Transverse colon (tissue), 4 donors: ENCODE measurements around the gene YIPF1. TPM values are rescaled to one million over a fixed set of nuclear protein-coding genes. Genes with fewer than 3 reads are reported as not detected.
"Not testable (repeated sequence)": the region's sequence is repeated elsewhere in the genome, so short reads cannot be mapped to it uniquely, and the experiment has no call there.

Experiments
- DNase-seq: peaks from one replicate; pipeline ENCODE4 v3.0.0-alpha.2; 2019
- H3K27ac ChIP-seq, 4 donors: fragments of 200-600 bp; sonication (generic); 2 replicates each; pipeline ENCODE4 v1.5.1; 2016 to 2018; ENCODE audit warnings: inconsistent platforms in 4 of 4
- H3K27me3 ChIP-seq: fragments of 200-600 bp; sonication (generic); 2 replicates; pipeline ENCODE4 v1.5.1; 2017; ENCODE audit warnings: inconsistent platforms
- H3K36me3 ChIP-seq, 4 donors: fragments of 200-600 bp; sonication (generic); 2 replicates each; pipeline ENCODE4 v1.5.1; 2017 to 2019; ENCODE audit warnings: inconsistent platforms in 4 of 4
- H3K4me1 ChIP-seq, 4 donors: fragments of 200-600 bp; sonication (generic); 2 replicates each; pipeline ENCODE4 v1.5.1; 2017 to 2020; ENCODE audit warnings: inconsistent platforms in 4 of 4
- H3K4me3 ChIP-seq, 4 donors: fragments of 200-600 bp; sonication (generic); 1 replicate in 1 of 4; 2 replicates in 3 of 4; pipeline versions ENCODE4 v1.5.1 to v1.6.1; 2017 to 2019; ENCODE audit warnings: inconsistent platforms in 4 of 4
- H3K9me3 ChIP-seq, 2 donors: fragments of 200-600 bp; sonication (generic); 2 replicates each; pipeline ENCODE4 v1.5.1; 2017 to 2019; ENCODE audit warnings: inconsistent platforms in 2 of 2
- EP300 ChIP-seq: sonication (generic); formaldehyde crosslinking; IDR thresholded peaks from one replicate; pipeline ENCODE4 v1.6.1; 2017; ENCODE audit warnings: antibody characterized with exemption, low read depth
- POLR2A ChIP-seq: fragments of 450-650 bp; IDR thresholded peaks from one replicate; pipeline ENCODE4 v1.6.1; 2016; ENCODE audit warnings: antibody characterized with exemption, mild to moderate bottlenecking, moderate library complexity
- POLR2AphosphoS5 ChIP-seq, 3 donors: sonication (generic); formaldehyde crosslinking; IDR thresholded peaks; one replicate each; pipeline ENCODE4 v1.6.1; 2016; ENCODE audit warnings: antibody characterized with exemption in 3 of 3
- WGBS, 2 donors: methylation state at CpG; one replicate each; pipeline ENCODE4 v1.1.5; 2018; ENCODE audit warnings: low coverage in 1 of 2; 5-methylcytosine and 5-hydroxymethylcytosine counted together
- in situ Hi-C, 4 donors: fragments of 200-750 bp; cut with MboI; loops; one replicate each; pipeline versions ENCODE4 v1.15.0 to v1.15.1; 2017; ENCODE audit warnings: low sequenced_read_pairs in 3 of 4, low pct_ligation_motif_present in 1 of 4, low pct_unique_long_range_greater_than_20kb in 1 of 4
- intact Hi-C: fragments of 100-400 bp; cut with DNase I; formaldehyde crosslinking; loops from one replicate; pipeline ENCODE4 v1.15.1; 2023; ENCODE audit warnings: low total_unique reads
- total RNA-seq, 4 donors: library from RNA; depleted of rRNA; stranded (reverse); fragments of >200 nt; gene quantifications; one replicate each; pipeline ENCODE4 v1.1.0, GENCODE V29; 2016
- TF ChIP-seq, protein P1 (sequence below), 5 experiments: fragments of 200-600 bp in 3 of 5; fragments of 450-650 bp in 2 of 5; sonication (generic) in 3 of 5; IDR thresholded peaks; 1 replicate in 2 of 5; 2 replicates in 3 of 5; pipeline ENCODE4 v1.5.1; 2016 to 2017; ENCODE audit warnings: antibody characterized with exemption in 5 of 5, inconsistent platforms in 3 of 5, mild to moderate bottlenecking in 2 of 5, moderate library complexity in 1 of 5

Gene YIPF1
- total RNA-seq, 4 donors from 2014 or later: 10.1 to 24.6 (median 17.4) TPM

GRCh38 chr1:53819387-53819786 is 70.2 kb downstream of the YIPF1 start:
- intact Hi-C loops (no loop called here), in situ Hi-C loops (no loop called here)
- Histone ChIP-seq H3K27me3 (no peaks in the 10 kb centered on the region), H3K9me3 (no peaks in the 10 kb centered on the region), H3K4me1 (no peaks in the 10 kb centered on the region), H3K36me3 (peaks cover 0 to 11% (median 0%) of the 10 kb centered on the region in 4 donors), H3K27ac (no peak overlapping the region), H3K4me3 (no peak overlapping the region)
- DNase-seq: no peak
- TF ChIP-seq, protein P1, sequence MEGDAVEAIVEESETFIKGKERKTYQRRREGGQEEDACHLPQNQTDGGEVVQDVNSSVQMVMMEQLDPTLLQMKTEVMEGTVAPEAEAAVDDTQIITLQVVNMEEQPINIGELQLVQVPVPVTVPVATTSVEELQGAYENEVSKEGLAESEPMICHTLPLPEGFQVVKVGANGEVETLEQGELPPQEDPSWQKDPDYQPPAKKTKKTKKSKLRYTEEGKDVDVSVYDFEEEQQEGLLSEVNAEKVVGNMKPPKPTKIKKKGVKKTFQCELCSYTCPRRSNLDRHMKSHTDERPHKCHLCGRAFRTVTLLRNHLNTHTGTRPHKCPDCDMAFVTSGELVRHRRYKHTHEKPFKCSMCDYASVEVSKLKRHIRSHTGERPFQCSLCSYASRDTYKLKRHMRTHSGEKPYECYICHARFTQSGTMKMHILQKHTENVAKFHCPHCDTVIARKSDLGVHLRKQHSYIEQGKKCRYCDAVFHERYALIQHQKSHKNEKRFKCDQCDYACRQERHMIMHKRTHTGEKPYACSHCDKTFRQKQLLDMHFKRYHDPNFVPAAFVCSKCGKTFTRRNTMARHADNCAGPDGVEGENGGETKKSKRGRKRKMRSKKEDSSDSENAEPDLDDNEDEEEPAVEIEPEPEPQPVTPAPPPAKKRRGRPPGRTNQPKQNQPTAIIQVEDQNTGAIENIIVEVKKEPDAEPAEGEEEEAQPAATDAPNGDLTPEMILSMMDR (IDR thresholded peaks at IDR 0.05): no peak
- no peak for TF ChIP-seq POLR2AphosphoS5 (IDR thresholded peaks at IDR 0.05)
- no peak for TF ChIP-seq POLR2A

DNA sequence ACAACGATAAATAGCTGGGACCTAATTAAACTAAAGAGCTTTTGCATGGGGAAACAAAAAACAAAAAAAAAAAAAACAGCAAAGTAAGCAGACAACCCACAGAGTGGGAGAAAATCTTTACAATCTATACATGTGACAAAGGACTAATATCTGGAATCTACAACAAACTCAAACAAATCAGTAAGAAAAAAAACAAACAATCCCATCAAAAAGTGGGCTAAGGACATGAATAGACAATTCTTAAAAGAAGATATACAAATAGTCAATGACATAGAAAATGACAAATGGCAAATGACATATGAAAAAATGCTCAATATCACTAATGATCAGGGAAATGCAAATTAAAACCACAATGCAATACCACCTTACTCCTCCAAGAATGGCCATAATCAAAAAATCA is 73.0 kb downstream of the YIPF1 start:
- H3K4me3 ChIP-seq, H3K4me1 ChIP-seq, in situ Hi-C loops, H3K27ac ChIP-seq, H3K27me3 ChIP-seq, intact Hi-C loops, H3K9me3 ChIP-seq, DNase-seq: not testable (repeated sequence)
- peaks cover 0 to 14% (median 0%) of the 10 kb centered on the region in 4 donors for H3K36me3 ChIP-seq
- 100% methylated on average over 1 of the region's 1 CpG for WGBS, 2 donors

GRCh38 chr1:53815484-53815883 is 74.1 kb downstream of the YIPF1 start:
- in situ Hi-C loops, H3K4me3 ChIP-seq, H3K27ac ChIP-seq, H3K4me1 ChIP-seq, DNase-seq, H3K9me3 ChIP-seq, intact Hi-C loops, H3K27me3 ChIP-seq: not testable (repeated sequence)
- WGBS, 2 donors: 20 to 74% methylated on average over 1 of the region's 1 CpG
- H3K36me3 ChIP-seq: peaks cover 0 to 14% (median 0%) of the 10 kb centered on the region in 4 donors

DNA sequence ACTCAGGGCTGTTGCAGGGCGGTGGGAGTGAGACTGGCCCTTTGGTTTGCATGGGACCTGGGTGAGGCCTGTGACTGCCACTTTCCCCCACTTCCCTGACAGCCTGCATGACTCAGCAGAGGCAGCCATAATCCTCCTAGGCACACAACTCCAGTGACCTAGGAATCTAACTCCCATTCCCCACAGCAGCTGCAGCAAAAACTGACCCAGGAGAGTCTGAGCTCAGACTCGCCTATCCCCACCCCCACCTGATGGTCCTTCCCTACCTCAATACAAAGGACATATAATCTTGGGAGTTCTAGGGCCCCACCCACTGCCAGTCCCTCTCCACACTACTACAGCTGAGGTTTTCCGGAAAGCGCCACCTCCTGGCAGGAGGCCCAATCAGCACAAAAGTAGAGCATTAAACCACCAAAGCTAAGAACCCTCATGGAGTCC is 78.2 kb downstream of the YIPF1 start:
- DNase-seq: no peak
- Histone ChIP-seq H3K9me3 (no peaks in the 10 kb centered on the region), H3K4me1 (no peaks in the 10 kb centered on the region), H3K27me3 (no peaks in the 10 kb centered on the region), H3K4me3 (no peak overlapping the region), H3K27ac (no peak overlapping the region), H3K36me3 (peaks cover 0 to 4% (median 2%) of the 10 kb centered on the region in 4 donors)
- 97% methylated on average over 4 of the region's 4 CpGs; no CpG with 5 or more reads in 1 of the 2 donors for WGBS, 2 donors
- intact Hi-C loops: no loop called here
- TF ChIP-seq POLR2A (no peak), EP300 (no peak), POLR2AphosphoS5 (IDR thresholded peaks at IDR 0.05) (no peak)
- TF ChIP-seq, protein P1 (IDR thresholded peaks at IDR 0.05): no peak
- in situ Hi-C loops: no loop called here

DNA sequence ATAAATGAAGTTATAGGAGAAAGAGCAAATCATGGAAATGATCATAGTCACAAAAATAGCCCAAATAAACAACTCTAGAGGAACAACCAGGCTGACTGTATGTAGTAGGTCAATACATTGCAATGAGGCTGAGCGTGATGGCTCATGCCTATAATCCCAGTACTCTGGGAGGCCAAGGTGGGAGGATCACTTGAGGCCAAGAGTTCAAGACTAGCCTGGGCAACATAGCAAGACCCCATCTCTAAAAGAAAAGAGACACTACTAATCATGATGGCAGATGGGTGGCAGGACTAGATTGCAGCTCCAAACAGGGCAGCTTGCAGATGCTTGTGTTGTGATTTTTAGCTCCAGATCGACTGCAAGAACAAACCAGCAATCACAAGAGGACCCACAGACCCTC is 79.1 kb downstream of the YIPF1 start:
- Histone ChIP-seq H3K4me3 (no peak overlapping the region), H3K27me3 (no peaks in the 10 kb centered on the region), H3K36me3 (peaks cover 0 to 9% (median 2%) of the 10 kb centered on the region in 4 donors), H3K27ac (no peak overlapping the region), H3K9me3 (no peaks in the 10 kb centered on the region), H3K4me1 (no peaks in the 10 kb centered on the region)
- intact Hi-C loops: no loop called here
- no peak for TF ChIP-seq EP300
- TF ChIP-seq POLR2AphosphoS5 (IDR thresholded peaks at IDR 0.05): no peak
- TF ChIP-seq POLR2A: no peak
- TF ChIP-seq, protein P1 (IDR thresholded peaks at IDR 0.05): no peak
- WGBS, 2 donors: 98 to 100% methylated on average over 1 to 2 of the region's 2 CpGs
- in situ Hi-C loops: no loop called here
- no peak for DNase-seq
